ENCODE measurements around the gene SNRPF. TPM values are rescaled to one million over a fixed set of nuclear protein-coding genes. Genes with fewer than 3 reads are reported as not detected.

SNRPF gene
- 22.5 and 27.3 TPM in 2 replicates for total RNA-seq

GRCh38 chr12:95858451-95859343, at the start of gene SNRPF:
Gene SNRPF, plus strand, starts transcription at chr12:95858952. Its CDS starts 122 bp downstream, at chr12:95859074.

Other genes with a start within 250 kb of the SNRPF start
- 14.7 and 48.6 TPM in 2 replicates for gene NTN4, start 68.2 kb upstream of the SNRPF start, total RNA-seq
- gene CCDC38, start 83.7 kb downstream of the SNRPF start, total RNA-seq: under 0.01 TPM in 1 of 2 replicates, not detected in the other
- gene AMDHD1, start 84.4 kb downstream of the SNRPF start, total RNA-seq: 0.09 and 0.16 TPM in 2 replicates
- gene HAL, start 137.4 kb downstream of the SNRPF start, total RNA-seq: under 0.01 TPM in 1 of 2 replicates, not detected in the other
- gene LTA4H, start 176.6 kb downstream of the SNRPF start, total RNA-seq: 78.5 and 106 TPM in 2 replicates

Measured in bronchial smooth muscle cell (primary cell).